ENCODE data around the gene GJC2. TPM values are rescaled to one million over a fixed set of nuclear protein-coding genes. Genes with fewer than 3 reads are reported as not detected.

GJC2 gene
- 0.57 and 0.93 TPM in 2 replicates for total RNA-seq

DNA sequence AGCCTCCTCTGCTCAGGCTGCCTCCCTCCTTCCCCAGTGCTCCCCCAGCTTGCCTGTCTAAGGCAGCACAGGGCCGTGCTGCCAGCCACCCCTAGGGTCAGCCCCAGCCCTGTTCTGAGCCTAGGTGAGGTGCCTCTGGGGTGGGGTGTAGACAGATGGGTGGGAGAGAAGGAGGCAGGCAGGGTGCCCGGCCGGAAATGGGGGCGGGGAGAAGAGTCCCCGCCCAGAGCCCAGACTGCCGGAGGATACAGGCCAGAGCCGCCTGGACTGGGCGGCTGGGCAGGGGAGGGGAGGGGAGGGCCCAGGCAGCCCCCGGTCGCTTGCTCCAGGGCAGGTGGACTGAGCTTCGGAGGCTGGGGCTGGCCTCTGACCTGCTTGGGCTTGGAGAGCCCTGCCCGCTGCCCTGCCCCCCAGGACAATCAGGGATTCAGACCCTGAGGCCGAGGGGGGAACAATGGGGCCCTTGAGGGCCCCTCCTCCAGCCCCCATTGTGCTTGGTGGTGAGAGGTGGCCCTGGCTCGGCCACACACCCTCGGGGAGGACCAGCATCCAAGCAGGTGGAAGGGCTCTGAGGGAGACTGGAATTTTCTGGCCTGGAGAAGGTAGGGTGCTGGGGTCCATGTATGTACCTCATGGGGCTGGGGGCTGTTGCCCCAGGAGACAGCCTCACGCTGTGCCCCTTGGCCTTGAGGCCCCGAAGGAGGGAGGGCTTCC is at the start of gene GJC2:
GJC2 (plus strand) TSS at position 525 of the 714 bp plus-strand sequence. CDS start 7,829 bp downstream, outside the sequence.

DNA sequence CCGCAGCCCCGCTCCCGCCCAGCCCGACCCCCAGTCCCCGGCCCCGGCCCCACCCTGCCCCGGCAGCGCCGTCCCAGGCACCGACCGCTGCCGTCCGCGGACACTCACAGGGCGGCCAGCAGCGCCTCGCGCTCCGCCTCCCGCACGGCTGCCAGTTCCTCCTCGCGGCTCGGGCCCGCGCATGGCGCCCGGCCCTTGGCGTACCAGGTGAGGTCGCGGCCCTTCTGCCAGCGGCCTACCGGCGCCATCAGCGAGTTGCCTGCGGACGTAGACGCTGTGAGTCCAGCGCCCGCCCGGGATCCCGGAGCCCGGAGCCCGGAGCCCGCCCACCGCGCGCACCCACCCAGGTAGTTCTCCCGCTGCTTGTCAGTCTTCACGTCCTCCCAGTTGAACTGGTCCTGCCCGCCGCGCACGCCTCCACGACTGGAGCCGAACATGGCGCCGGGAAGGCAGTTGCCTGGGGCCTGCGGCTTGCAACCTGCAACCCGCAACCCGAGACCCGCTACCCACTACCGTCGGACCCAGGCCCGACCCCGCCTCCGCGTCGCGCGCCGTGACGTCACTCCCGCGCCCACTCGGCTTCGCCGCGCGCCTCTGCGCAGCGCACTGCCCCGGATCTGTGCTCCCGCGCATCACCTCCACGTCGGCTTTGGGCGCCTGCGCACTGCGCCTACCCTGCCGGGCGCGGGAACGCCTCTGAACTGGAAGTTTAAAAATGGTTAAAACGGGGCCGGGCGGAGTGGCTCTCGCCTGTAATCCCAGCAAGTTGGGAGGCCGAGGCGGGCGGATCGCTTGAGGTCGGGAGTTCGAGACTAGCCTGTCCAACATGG is 46.7 kb upstream of the GJC2 start, which contains the start of gene C1orf35:
C1orf35 (minus strand) TSS at position 535 of the 830 bp plus-strand sequence; CDS start at position 437, 98 bp downstream.

DNA sequence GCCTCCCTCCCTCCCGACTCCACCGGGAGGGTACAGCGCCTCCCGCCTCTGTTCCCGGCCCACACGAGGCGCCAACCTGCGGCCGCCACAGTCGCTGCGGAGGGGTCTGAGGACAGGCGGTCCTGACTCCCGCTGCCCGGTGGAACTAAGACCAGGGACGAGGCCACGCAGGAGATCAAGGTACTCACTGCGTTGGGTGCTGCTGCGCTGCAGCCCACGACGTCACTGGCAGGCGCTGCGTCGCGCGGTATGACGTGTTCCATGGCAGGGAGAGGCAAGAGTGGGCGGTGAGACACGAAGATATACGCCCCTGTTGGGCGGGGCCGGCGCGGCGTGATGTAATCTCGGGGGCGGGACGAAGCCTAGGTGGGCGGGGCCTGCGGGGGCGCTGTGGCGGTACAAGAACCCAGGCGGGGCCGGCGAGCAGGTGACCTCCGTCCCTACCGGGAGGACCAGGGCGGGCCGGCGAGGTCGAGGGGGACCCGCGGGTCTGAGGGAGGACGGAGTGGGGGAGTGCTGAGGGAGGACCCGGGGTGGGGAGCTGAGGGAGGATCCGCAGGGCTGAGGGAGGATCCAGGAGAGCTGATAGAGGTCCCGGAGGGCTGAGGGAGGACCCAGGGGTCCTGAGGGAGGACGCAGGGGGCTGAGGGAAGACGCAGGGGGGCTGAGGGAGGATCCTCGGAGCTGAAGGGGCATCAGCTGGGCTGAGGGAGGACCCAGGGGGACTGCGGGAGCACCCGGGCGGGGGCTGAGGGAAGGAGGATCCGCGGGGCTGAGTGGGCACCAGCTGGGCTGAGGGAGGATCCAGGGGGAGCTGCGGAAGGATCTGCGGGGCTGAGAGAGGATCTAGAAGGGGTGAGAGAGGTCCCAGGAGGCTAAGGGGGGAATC is 40.4 kb upstream of the GJC2 start, which contains the start of gene MRPL55:
MRPL55 (minus strand) TSS at position 227 of the 889 bp plus-strand sequence. CDS start 1,039 bp downstream, outside the sequence.

DNA sequence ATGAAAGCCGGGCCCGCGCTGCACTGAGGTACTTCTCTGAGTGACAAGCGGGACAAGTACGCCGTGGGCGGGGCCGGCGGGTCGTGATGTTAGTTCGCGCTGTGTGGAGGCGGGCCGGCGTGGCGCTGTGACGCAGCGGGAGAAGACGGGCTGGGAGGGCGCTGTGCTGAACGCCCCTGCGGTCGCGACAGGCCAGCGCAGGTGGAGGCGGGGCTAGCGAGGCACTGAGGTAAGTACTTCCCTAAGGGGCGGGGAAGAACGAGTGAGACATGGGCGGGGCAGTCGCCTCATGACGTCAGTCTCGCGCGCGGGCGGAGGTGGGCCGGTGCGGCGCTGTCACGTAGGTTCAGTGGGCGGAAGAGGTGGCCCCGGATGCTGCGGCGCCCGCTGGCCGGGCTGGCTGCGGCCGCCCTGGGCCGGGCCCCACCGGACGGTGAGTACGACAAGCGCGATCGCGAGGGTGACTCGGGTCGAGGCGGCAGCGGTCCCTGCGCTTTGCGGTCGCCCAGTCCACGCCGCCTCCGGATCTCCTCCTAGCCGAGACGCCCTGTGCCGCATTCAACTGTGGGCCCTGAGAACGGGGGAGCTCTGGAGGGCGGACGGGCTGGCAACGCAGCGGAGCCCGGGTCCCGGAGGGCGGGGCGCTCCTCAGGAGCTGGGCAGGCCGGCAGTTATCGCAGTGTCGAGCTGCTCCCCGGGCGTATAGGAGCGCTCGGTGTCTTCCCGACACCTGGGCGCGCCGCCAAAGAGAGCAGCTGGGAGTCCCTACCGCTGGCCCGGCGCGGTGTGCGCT is 9.6 kb upstream of the GJC2 start, which contains the start of gene GUK1:
GUK1 (plus strand) TSS at position 349 of the 793 bp plus-strand sequence; CDS start at position 373, 24 bp downstream.

DNA sequence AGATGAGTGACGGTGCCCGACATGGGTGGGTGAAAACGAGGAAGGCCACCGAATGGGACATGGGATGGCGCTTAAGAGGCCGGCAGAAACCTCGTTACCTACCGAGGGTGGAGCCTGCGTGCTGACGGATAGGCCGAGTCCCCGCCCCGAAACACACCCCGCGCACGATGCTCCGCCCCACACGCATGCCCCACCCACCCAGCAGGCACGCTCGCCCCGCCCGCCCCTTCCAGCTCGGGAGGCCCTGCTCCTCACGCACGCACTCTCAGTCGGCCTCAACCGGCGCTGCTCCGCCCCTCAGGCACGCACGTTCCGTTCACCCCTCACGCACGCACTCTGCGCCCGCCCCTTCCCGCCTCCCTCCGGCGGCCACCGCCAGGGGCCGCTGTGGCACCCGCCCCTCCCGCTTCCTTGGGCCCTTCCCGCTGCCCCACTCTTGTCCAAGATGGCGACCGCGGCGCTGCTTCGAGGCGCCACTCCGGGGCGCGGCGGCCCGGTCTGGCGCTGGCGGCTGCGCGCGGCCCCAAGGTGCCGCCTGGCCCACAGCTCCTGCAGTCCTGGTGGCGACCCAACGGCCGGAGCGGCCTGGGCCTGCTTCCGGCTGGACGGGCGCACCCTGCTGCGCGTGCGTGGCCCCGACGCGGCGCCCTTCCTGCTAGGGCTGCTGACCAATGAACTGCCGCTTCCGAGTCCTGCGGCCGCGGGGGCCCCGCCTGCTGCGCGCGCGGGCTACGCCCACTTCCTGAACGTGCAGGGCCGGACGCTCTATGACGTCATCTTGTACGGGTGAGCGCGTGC is 15.8 kb downstream of the GJC2 start, which contains the start of gene IBA57:
IBA57 (plus strand) TSS at position 433 of the 798 bp plus-strand sequence; CDS start at position 446, 13 bp downstream.

DNA sequence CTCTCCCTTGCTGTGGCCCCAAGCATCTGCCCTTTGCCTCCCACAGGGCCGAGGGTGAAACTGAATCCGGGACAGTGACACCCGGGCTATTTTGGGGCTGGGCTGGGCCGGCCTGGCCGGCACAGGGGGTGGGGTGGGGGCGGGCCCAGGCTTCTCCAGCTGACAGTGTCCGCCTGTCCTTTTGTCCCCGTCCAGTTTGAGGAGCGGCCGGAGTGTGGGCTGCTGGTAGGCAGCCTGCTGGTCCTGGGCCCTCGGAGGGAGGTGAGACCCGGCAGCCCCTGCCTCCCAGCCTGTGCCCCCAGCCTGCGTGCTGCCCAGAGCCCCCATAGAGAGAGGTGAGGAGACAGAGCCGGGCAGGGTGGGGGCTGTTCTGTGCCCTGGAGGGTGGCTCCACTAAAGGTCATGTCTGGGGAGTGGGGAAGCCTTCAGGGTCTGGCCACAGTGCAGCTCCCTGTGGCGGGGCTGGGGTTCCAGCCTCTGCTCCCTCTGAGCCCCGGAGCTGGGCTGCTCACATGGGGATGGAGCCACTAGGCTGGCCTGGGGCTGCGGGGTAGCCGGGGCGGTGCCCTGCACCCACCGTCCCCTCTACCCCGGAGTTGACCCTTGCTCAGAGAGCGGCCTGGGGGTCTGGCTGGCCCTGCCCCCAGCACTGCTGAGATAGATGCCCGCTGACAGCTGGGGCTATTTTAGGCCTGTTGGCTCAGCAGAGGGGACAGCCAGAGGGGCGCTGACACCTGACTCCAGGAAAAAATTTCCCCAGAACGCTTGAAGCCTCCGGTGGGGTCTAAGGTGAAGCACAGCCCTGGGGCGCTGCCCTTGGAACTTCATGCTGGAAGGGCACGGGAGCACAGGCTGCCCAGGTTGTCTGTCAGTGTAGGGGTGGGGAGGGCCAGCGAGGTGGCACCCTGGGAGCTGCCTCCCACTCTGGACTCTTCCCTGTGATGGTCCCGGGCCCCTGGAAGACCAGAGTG is 58.4 kb downstream of the GJC2 start, which contains the start of gene OBSCN:
OBSCN (plus strand) TSS at position 194 of the 971 bp plus-strand sequence. CDS start 3,740 bp downstream, outside the sequence.

Small RNA genes within 50 kb of the gene (small RNA-seq; reads per million reads assigned to genes)
- not detected for gene AL359510.1

Other genes starting within 250 kb of the GJC2 start
- gene WNT9A, start 202.0 kb upstream of the GJC2 start, total RNA-seq: 1.1 and 2.7 TPM in 2 replicates
- gene WNT3A, start 142.9 kb upstream of the GJC2 start, total RNA-seq: not detected in 2 replicates
- gene ARF1, start 67.2 kb upstream of the GJC2 start, total RNA-seq: 316 and 396 TPM in 2 replicates
- 7.3 and 10.1 TPM in 2 replicates for gene C1orf35, start 46.6 kb upstream of the GJC2 start, total RNA-seq
- gene MRPL55, start 40.6 kb upstream of the GJC2 start, total RNA-seq: 28.1 and 32.4 TPM in 2 replicates
- 224 and 243 TPM in 2 replicates for gene GUK1, start 9.7 kb upstream of the GJC2 start, total RNA-seq
- gene IBA57, start 15.9 kb downstream of the GJC2 start, total RNA-seq: 5.5 and 8.2 TPM in 2 replicates
- gene OBSCN, start 58.1 kb downstream of the GJC2 start, total RNA-seq: 1.4 and 1.9 TPM in 2 replicates